SH-SY5Y (cell line): ENCODE measurements around the gene ADAMTS14.

ENCODE experiments used
- GATA2 ChIP-seq: IDR thresholded peaks from 2 replicates; pipeline ENCODE4 v1.6.1; 2011; ENCODE audit warnings: mild to moderate bottlenecking, low read depth, low read length
- GATA3 ChIP-seq: IDR thresholded peaks from 2 replicates; pipeline ENCODE4 v1.6.1; 2011; ENCODE audit warnings: low read depth, mild to moderate bottlenecking, low read length, moderate library complexity

- TF ChIP-seq GATA2 (no peak), GATA3 (no peak)
Observed at GRCh38 chr10:70650718-70651117, 21.6 kb upstream of the ADAMTS14 start.
